SU-DHL-6 (cell line): ENCODE measurements around the gene CABP7.

Experiments used
- CTCF ChIP-seq: fragments of 200-600 bp; sonication (generic); IDR thresholded peaks from one replicate; pipeline ENCODE4 v1.5.1; 2017; ENCODE audit warnings: antibody characterized with exemption, mild to moderate bottlenecking, low read length, moderate library complexity; ENCODE audit not compliant: insufficient read depth, poor library complexity, severe bottlenecking
- EZH2phosphoT487 ChIP-seq: fragments of 200-600 bp; sonication (generic), shearing (Covaris generic); conservative IDR thresholded peaks from 2 replicates; pipeline ENCODE4 v1.6.1; 2018; ENCODE audit warnings: mild to moderate bottlenecking, antibody characterized with exemption, low read length, moderate library complexity, mixed read lengths

- no peak for TF ChIP-seq CTCF
- TF ChIP-seq EZH2phosphoT487 = no peak
Observed at GRCh38 chr22:29756341-29756740, 36.5 kb downstream of the CABP7 start.
